ENCODE results near the gene FLT3LG. TPM values are rescaled to one million over a fixed set of nuclear protein-coding genes. Genes with fewer than 3 reads are reported as not detected.
"Not testable (repeated sequence)": the region's sequence is repeated elsewhere in the genome, so short reads cannot be mapped to it uniquely, and the experiment has no call there.

The FLT3LG gene
- total RNA-seq, 1 donor from 2014 or later: 17.7 TPM

DNA sequence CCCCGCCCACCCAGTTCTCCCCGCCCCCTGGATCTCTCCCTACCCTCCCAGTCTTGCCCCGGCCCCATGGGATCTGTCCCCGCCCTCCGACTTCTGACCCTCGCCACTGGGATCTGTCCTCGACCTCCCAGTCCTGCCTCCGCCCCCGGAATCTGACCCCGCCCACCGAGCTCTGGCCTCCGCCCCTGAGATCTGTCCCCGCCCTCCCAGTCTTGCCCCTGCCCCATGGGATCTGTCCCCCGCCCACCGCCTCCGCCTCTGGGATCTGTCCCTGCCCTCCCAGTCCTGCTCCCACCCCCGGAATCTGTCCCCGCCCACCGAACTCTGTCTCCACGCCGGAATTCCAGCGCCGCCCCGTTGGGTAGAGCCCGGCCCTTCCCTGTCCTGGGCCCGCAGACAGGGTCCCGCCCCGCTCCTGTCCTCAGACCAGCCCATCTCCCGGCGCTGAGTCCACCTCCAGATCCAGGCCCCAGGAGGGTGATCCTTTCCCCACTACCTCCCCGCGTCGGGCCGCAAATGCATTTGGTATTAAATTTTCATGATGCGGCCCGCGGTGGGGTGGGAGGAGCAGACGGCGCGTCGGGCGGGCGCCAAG, 31.1 kb upstream of the FLT3LG start:
- ATAC-seq (ENCODE audit: low read depth) (peak; percentile 37), DNase-seq (peak; percentile 66)
- peaks cover 41% of the 10 kb centered on the region for H3K27me3 Mint-ChIP-seq
- peak overlapping the region; percentile 90 for H3K27ac Mint-ChIP-seq
- CTCF ChIA-PET: interaction anchor here (0.6 to 3.3 kb wide), 10 partner anchors 9 to 216 kb away, joined by 3 to 28 read pairs (median 4); partner anchors contain the start of gene PIH1D1
- peaks cover 34% of the 10 kb centered on the region for H3K4me1 Mint-ChIP-seq
- intact Hi-C loops (cut with micrococcal nuclease): loop anchor here (1.0 to 2.0 kb wide), 10 partner anchors 8 to 217 kb away; partner anchors contain the start of gene PIH1D1
- peak overlapping the region; percentile 86 for H3K4me3 Mint-ChIP-seq
- no peaks in the 10 kb centered on the region for H3K9me3 Mint-ChIP-seq
- POLR2A ChIA-PET: interaction anchor here (0.6 to 2.5 kb wide), 18 partner anchors 9 to 627 kb away, joined by 3 to 28 read pairs (median 4); partner anchors contain the start of genes ALDH16A1, CD37, FCGRT and PIH1D1
- peaks cover 19% of the 10 kb centered on the region for H3K36me3 Mint-ChIP-seq (ENCODE audit: low read depth)
- TF ChIP-seq, protein P1, sequence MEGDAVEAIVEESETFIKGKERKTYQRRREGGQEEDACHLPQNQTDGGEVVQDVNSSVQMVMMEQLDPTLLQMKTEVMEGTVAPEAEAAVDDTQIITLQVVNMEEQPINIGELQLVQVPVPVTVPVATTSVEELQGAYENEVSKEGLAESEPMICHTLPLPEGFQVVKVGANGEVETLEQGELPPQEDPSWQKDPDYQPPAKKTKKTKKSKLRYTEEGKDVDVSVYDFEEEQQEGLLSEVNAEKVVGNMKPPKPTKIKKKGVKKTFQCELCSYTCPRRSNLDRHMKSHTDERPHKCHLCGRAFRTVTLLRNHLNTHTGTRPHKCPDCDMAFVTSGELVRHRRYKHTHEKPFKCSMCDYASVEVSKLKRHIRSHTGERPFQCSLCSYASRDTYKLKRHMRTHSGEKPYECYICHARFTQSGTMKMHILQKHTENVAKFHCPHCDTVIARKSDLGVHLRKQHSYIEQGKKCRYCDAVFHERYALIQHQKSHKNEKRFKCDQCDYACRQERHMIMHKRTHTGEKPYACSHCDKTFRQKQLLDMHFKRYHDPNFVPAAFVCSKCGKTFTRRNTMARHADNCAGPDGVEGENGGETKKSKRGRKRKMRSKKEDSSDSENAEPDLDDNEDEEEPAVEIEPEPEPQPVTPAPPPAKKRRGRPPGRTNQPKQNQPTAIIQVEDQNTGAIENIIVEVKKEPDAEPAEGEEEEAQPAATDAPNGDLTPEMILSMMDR (IDR thresholded peaks at IDR 0.05): no peak

DNA sequence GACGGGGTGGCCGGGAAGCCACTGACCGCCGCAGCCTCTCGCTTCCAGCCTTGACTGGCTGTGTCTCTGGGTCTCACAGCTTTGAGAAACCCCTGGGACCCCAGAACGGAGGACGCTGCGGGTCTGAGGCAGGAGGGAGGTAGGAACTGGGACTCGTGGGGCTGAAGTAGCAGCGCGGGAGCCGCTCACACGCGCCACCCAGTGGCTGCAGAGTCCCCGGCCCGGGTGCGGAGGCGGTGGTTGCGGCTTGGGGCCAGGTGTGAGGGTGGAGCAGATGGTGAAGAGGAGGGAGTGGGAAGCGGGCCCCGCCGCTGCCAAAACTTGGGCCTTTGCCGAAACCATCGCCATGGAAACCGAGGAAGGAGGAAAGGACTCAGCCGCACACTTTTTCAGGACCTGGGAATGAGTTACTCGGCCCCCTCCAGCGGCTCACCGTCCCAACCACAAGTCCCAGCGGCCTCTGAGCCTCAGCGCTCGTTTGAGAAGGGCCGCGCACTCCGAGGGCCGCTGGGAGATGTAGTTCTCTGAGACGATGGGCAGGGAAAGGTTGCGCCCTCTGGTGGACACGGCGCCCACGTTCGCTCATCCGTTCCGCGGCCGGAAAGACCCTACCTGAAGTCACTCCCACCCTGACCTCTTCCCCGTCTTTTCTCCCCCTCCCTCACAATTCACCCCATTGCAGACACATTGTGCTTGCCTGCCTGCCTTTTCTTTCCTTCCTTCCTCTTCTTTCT, 30.5 kb upstream of the FLT3LG start:
- TF ChIP-seq, protein P1 (IDR thresholded peaks at IDR 0.05): peak; percentile 77
- intact Hi-C loops (cut with micrococcal nuclease): loop anchor here (1.0 to 2.0 kb wide), 10 partner anchors 8 to 217 kb away; partner anchors contain the start of gene PIH1D1
- peak; percentile 94 for DNase-seq
- H3K9me3 Mint-ChIP-seq: no peaks in the 10 kb centered on the region
- ChIA-PET CTCF (interaction anchor here (0.6 to 3.3 kb wide), 12 partner anchors 8 to 217 kb away, joined by 3 to 28 read pairs (median 5); partner anchors contain the start of gene PIH1D1), POLR2A (interaction anchor here (0.6 to 2.9 kb wide), 14 partner anchors 26 to 627 kb away, joined by 3 to 28 read pairs (median 4); partner anchors contain the start of genes FCGRT and TEAD2)
- peaks cover 24% of the 10 kb centered on the region for H3K36me3 Mint-ChIP-seq (ENCODE audit: low read depth)
- peak overlapping the region; percentile 86 for H3K4me3 Mint-ChIP-seq
- peaks cover 34% of the 10 kb centered on the region for H3K27me3 Mint-ChIP-seq
- ATAC-seq (ENCODE audit: low read depth): peak; percentile 85
- peaks cover 39% of the 10 kb centered on the region for H3K4me1 Mint-ChIP-seq
- H3K27ac Mint-ChIP-seq: peak overlapping the region; percentile 90

DNA sequence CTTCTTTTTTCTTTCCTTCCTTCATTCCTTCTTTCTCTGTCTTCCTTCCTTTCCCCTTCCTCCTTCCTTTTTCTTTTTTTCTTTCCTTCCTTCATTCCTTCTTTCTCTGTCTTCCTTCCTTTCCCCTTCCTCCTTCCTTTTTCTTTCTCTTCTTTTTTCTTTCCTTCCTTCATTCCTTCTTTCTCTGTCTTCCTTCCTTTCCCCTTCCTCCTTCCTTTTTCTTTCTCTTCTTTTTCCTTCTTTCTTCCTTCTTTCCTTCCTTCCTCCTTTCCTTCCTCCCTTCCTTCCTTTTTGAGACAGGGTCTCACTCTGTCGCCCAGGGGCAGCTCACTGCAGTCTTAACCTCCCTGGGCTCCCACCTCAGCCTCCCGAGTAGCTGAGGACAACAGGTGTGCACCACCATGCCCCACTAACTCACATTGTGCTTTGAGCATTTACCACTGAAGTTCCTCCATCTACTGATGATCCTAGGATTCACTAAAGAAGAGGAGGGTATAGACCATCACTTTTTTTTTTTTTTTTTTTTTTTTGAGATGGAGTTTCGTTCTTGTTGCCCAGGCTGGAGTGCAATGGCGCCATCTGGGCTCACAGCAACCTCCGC, 29.8 kb upstream of the FLT3LG start:
- ChIA-PET POLR2A (interaction anchor here (0.6 to 2.9 kb wide), 11 partner anchors 8 to 996 kb away, joined by 3 to 28 read pairs (median 5); no protein-coding TSS in a partner anchor), CTCF (interaction anchor here (0.6 to 3.3 kb wide), 9 partner anchors 12 to 231 kb away, joined by 3 to 28 read pairs (median 5); no protein-coding TSS in a partner anchor)
- Mint-ChIP-seq H3K4me3 (peak overlapping the region; percentile 86), H3K27ac (peak overlapping the region; percentile 90), H3K27me3 (peaks cover 28% of the 10 kb centered on the region), H3K4me1 (peaks cover 41% of the 10 kb centered on the region), H3K36me3 (ENCODE audit: low read depth) (peaks cover 30% of the 10 kb centered on the region)
- H3K9me3 Mint-ChIP-seq; DNase-seq; ATAC-seq (ENCODE audit: low read depth); intact Hi-C loops (cut with micrococcal nuclease): not testable (repeated sequence)

DNA sequence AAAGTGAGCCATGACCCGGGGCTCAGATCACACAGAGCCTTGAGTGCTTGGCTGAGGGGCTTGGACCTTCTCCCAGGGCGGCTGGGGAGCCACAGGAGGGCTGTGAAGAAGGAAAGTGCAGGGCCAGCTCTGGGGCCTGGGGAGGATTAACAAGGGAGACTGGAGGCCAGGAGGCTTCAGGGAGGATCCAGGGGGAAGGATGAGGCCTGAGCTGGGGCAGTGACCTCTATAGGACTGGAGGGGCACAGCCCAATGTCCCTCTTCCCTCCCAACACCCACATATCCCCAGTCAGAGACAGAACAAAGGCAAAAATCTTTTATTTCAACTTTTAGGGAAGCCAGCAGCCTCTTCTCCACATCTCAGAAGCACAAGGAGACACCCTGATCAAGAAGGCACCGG, 28.0 kb upstream of the FLT3LG start:
- POLR2A ChIA-PET: interaction anchor here (1.1 to 2.9 kb wide), 4 partner anchors 24 to 230 kb away, joined by 3 to 25 read pairs (median 6); no protein-coding TSS in a partner anchor

More for the DNA sequence above, 28.0 kb upstream of the FLT3LG start:
- Mint-ChIP-seq H3K27me3 (peaks cover 11% of the 10 kb centered on the region), H3K4me3 (no peak overlapping the region), H3K27ac (no peak overlapping the region), H3K36me3 (ENCODE audit: low read depth) (peaks cover 46% of the 10 kb centered on the region), H3K4me1 (peaks cover 50% of the 10 kb centered on the region), H3K9me3 (no peaks in the 10 kb centered on the region)
- DNase-seq: no peak
- intact Hi-C loops (cut with micrococcal nuclease): no loop called here
- TF ChIP-seq, protein P1 (IDR thresholded peaks at IDR 0.05): no peak
- CTCF ChIA-PET: interaction anchor here (1.4 to 2.2 kb wide), 4 partner anchors 24 to 332 kb away, joined by 3 to 12 read pairs (median 6); partner anchors contain the start of gene LIN7B
- no peak for ATAC-seq (ENCODE audit: low read depth)

Measured in activated B cell treated with CpG ODN at 0.5 μM for 24 hours (primary cell).